ENCODE data around the gene TIAM2. TPM values are rescaled to one million over a fixed set of nuclear protein-coding genes. Genes with fewer than 3 reads are reported as not detected.

The TIAM2 gene
- total RNA-seq, 1 experiment from 2014 or later, result 9.1 TPM

DNA sequence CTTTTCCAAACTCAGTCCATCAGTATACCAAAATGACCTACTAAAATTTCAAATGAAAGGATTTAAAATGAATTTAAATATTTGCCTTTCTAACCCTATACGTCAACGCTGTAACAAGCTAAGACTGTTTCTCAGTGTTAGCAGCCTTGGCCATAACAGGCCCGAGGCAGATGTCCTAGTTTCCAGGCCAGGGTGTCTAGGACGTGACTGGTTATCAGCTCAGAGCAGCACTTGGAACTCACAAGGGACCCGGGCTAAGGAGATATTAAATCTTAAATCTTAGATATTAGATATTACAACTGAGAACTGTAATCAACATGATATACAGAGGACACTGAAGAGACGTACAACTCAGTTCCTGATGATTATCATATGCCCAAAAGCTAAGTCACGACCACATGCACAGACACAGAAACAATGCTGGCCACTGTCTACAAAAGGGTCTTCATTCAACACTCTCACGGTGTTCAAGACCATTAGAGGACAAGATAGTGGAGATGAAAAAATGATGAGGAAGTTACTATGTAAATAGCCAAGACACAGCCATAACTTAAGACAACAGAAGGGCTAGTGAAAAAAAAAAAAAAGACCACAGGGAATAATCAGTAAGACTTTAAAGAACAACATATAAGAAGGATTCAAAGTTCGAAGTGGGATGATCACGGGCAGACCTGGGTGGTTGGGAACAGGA lies 268.4 kb downstream of the TIAM2 start, which contains the start of gene CLDN20:
Gene CLDN20, plus strand, starts transcription at position 641 of the 691 bp plus-strand sequence. CDS start 11,707 bp downstream, outside the sequence.
- Histone ChIP-seq H3K36me3 (ENCODE audit: insufficient read depth, low read length, poor library complexity, severe bottlenecking) (peaks cover 19% of the 10 kb centered on the region), H3K4me1 (ENCODE audit: insufficient read depth, low read length, poor library complexity, severe bottlenecking) (peaks cover 11% of the 10 kb centered on the region), H3K9me3 (ENCODE audit: low read depth, low read length, poor library complexity, severe bottlenecking) (no peaks in the 10 kb centered on the region), H3K27ac (ENCODE audit: low read depth, low read length, poor library complexity, severe bottlenecking) (no peak within 1 kb of the TSS), H3K4me3 (ENCODE audit: low read depth, low read length, poor library complexity, severe bottlenecking) (no peak within 1 kb of the TSS), H3K27me3 (replicated peaks; ENCODE audit: insufficient read depth, low read depth, low read length, poor library complexity) (no peaks in the 10 kb centered on the region)
- ChIA-PET POLR2A (ENCODE audit: low non-redundant PET) (interaction anchor here (0.6 kb wide), 1 partner anchor 44 kb away, joined by 4 read pairs; no protein-coding TSS in a partner anchor), CTCF (no interaction called here)
- intact Hi-C loops (cut with micrococcal nuclease; ENCODE audit: unreplicated experiment), result no loop called here
- no TSS peak for BruUV-seq (replicated peaks)
- no peak for DNase-seq (ENCODE audit: low spot score)
- no peak for TF ChIP-seq EZH2 (IDR thresholded peaks at IDR 0.05; ENCODE audit: borderline replicate concordance, low read depth, low read length, poor library complexity, severe bottlenecking)
- TF ChIP-seq, protein P1, sequence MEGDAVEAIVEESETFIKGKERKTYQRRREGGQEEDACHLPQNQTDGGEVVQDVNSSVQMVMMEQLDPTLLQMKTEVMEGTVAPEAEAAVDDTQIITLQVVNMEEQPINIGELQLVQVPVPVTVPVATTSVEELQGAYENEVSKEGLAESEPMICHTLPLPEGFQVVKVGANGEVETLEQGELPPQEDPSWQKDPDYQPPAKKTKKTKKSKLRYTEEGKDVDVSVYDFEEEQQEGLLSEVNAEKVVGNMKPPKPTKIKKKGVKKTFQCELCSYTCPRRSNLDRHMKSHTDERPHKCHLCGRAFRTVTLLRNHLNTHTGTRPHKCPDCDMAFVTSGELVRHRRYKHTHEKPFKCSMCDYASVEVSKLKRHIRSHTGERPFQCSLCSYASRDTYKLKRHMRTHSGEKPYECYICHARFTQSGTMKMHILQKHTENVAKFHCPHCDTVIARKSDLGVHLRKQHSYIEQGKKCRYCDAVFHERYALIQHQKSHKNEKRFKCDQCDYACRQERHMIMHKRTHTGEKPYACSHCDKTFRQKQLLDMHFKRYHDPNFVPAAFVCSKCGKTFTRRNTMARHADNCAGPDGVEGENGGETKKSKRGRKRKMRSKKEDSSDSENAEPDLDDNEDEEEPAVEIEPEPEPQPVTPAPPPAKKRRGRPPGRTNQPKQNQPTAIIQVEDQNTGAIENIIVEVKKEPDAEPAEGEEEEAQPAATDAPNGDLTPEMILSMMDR (conservative IDR thresholded peaks at IDR 0.05; ENCODE audit: low read depth, low read length), result no peak

DNA sequence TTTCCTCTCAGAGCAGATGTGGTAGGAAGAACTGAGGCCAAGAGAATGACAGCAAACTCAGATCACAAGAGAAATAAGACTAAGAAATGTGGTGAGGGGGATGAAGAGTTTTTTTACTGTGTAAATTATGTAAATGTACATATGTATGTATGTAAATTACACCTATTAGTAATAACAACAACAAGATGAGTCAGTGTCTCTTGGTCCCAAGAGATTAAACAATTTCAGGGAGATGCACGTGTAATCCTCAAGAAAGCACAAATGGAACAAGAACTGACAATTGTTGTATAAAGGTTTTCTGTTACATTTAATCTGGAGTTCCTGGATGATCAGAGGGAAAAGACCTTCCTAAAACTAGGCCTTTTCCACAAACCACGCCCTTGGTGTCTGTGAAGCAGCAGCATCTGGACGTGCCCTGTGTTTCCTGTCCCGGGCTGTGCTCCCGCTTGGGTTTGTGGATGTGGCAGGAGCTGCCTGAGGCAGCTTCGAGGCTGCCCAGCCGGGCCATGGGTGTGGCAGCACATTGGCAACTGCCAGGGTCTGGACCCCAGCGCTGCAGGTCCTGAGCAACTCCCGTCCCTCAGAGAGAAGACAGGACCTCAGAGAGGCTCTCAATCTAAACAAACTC lies 269.7 kb downstream of the TIAM2 start:
- ChIA-PET CTCF (no interaction called here), POLR2A (ENCODE audit: low non-redundant PET) (no interaction called here)
- Histone ChIP-seq H3K27ac (ENCODE audit: low read depth, low read length, poor library complexity, severe bottlenecking) (no peak overlapping the region), H3K4me3 (ENCODE audit: low read depth, low read length, poor library complexity, severe bottlenecking) (no peak overlapping the region), H3K27me3 (replicated peaks; ENCODE audit: insufficient read depth, low read depth, low read length, poor library complexity) (no peaks in the 10 kb centered on the region), H3K36me3 (ENCODE audit: insufficient read depth, low read length, poor library complexity, severe bottlenecking) (peaks cover 8% of the 10 kb centered on the region), H3K4me1 (ENCODE audit: insufficient read depth, low read length, poor library complexity, severe bottlenecking) (peaks cover 11% of the 10 kb centered on the region), H3K9me3 (ENCODE audit: low read depth, low read length, poor library complexity, severe bottlenecking) (no peaks in the 10 kb centered on the region)
- peak; percentile 28 for DNase-seq (ENCODE audit: low spot score)
- intact Hi-C loops (cut with micrococcal nuclease; ENCODE audit: unreplicated experiment), result no loop called here
- no TSS peak for BruUV-seq (replicated peaks)
- TF ChIP-seq, protein P1 (conservative IDR thresholded peaks at IDR 0.05; ENCODE audit: low read depth, low read length), result no peak
- TF ChIP-seq EZH2 (IDR thresholded peaks at IDR 0.05; ENCODE audit: borderline replicate concordance, low read depth, low read length, poor library complexity, severe bottlenecking), result no peak

DNA sequence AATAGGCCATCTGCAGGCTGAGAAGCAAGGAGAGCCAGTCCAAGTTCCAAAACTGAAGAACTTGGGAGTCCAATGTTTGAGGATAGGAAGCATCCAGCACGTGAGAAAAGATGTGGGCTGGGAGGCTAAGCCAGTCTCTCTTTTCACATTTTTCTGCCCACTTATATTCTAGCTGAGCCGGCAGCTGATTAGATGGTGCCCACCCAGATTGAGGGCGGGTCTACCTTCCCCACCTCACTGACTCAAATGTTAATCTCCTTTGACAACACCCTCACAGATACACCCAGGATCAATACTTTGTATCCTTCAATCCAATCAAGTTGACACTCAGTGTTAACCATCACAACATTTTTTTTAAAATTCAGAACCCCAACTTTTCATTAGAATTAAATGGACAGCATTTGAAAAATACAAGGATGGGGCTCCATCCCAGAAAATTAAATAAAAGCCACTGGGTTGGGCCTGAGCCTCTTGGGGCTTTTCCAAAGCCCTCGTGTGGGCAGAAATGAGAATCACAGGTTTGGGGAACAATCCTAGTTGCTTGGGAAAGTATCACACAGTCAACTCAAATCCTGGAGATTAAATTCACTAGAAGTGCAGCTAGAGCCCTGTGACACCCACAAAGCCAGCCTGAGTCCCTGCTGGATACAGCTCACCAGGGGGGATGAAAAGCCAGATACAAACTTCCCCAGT lies 270.9 kb downstream of the TIAM2 start:
- peaks cover 7% of the 10 kb centered on the region for H3K4me1 ChIP-seq (ENCODE audit: insufficient read depth, low read length, poor library complexity, severe bottlenecking)
- H3K4me3 ChIP-seq (ENCODE audit: low read depth, low read length, poor library complexity, severe bottlenecking), result no peak overlapping the region
- H3K27ac ChIP-seq (ENCODE audit: low read depth, low read length, poor library complexity, severe bottlenecking), result no peak overlapping the region
- ChIA-PET CTCF (no interaction called here), POLR2A (ENCODE audit: low non-redundant PET) (no interaction called here)
- intact Hi-C loops (cut with micrococcal nuclease; ENCODE audit: unreplicated experiment), result no loop called here
- H3K9me3 ChIP-seq (ENCODE audit: low read depth, low read length, poor library complexity, severe bottlenecking), result no peaks in the 10 kb centered on the region
- no peak for DNase-seq (ENCODE audit: low spot score)
- no peak for TF ChIP-seq EZH2 (IDR thresholded peaks at IDR 0.05; ENCODE audit: borderline replicate concordance, low read depth, low read length, poor library complexity, severe bottlenecking)
- TF ChIP-seq, protein P1 (conservative IDR thresholded peaks at IDR 0.05; ENCODE audit: low read depth, low read length), result no peak
- H3K27me3 ChIP-seq (replicated peaks; ENCODE audit: insufficient read depth, low read depth, low read length, poor library complexity), result no peaks in the 10 kb centered on the region
- no TSS peak for BruUV-seq (replicated peaks)
- H3K36me3 ChIP-seq (ENCODE audit: insufficient read depth, low read length, poor library complexity, severe bottlenecking), result peaks cover 8% of the 10 kb centered on the region

Data from A673 (cell line).